ENCODE results near the gene VTI1A.

DNA sequence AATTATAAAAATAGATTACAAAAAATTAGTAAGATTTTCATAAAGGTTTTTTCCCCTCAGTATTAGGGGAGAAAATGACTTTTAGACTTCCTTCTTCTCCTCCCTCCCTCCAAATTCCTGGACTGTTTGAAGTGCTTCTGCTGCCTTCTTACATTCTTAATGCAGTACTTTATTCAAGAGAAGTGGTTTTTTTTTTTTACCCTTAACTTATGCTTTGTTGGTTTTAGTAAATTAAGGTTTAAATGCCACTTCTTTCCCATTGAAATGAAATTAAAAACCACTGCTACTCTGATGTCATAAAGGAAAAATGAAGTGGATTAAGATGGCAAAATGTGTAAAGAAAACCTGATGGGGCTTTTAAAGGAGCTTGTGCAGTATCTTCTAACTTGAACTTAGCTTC is 140.7 kb downstream of the VTI1A start:
- TF ChIP-seq CTCF (IDR thresholded peaks at IDR 0.05) = no peak
- no peak for TF ChIP-seq POLR2A (IDR thresholded peaks at IDR 0.05)

Data from upper lobe of left lung (tissue), 4 donors.